Ascending aorta (tissue), 2 donors: ENCODE results near the gene LAG3. TPM values are rescaled to one million over a fixed set of nuclear protein-coding genes. Genes with fewer than 3 reads are reported as not detected.

Source experiments
- DNase-seq, 2 donors: peaks; one replicate each; pipeline ENCODE4 v3.0.0-alpha.2; 2019; ENCODE audit warnings: low spot score in 2 of 2
- H3K27ac ChIP-seq, 2 donors: fragments of 200-600 bp; sonication (generic); one replicate each; pipeline ENCODE4 v1.5.1; 2016 to 2017; ENCODE audit warnings: mild to moderate bottlenecking in 1 of 2
- H3K27me3 ChIP-seq: fragments of 200-600 bp; sonication (generic); one replicate; pipeline ENCODE4 v1.5.1; 2017
- H3K36me3 ChIP-seq, 2 donors: fragments of 200-600 bp; sonication (generic); one replicate each; pipeline ENCODE4 v1.5.1; 2016
- H3K4me1 ChIP-seq, 2 donors: fragments of 200-600 bp; sonication (generic); one replicate each; pipeline ENCODE4 v1.5.1; 2016 to 2017; ENCODE audit warnings: mild to moderate bottlenecking in 1 of 2
- H3K4me3 ChIP-seq, 2 donors: fragments of 200-600 bp; sonication (generic); one replicate each; pipeline ENCODE4 v1.5.1; 2016 to 2017; ENCODE audit warnings: mild to moderate bottlenecking in 1 of 2
- H3K9me3 ChIP-seq, 2 donors: fragments of 200-600 bp; sonication (generic); one replicate each; pipeline ENCODE4 v1.5.1; 2016
- CTCF ChIP-seq, 3 experiments: fragments of 200-600 bp in 2 of 3; fragments of 450-650 bp in 1 of 3; sonication (generic) in 2 of 3; IDR thresholded peaks; one replicate each; pipeline ENCODE4 v1.5.1; 2016 to 2019; ENCODE audit warnings: antibody characterized with exemption in 3 of 3, mild to moderate bottlenecking in 1 of 3, moderate library complexity in 1 of 3
- intact Hi-C: fragments of 100-400 bp; cut with DNase I; formaldehyde crosslinking; loops from one replicate; pipeline ENCODE4 v1.15.1; 2023
- total RNA-seq: library from RNA; depleted of rRNA; stranded (reverse); fragments of >200 nt; gene quantifications from one replicate; pipeline ENCODE4 v1.1.0, GENCODE V29; 2016

The LAG3 gene
- total RNA-seq, 1 donor from 2014 or later: not detected

DNA sequence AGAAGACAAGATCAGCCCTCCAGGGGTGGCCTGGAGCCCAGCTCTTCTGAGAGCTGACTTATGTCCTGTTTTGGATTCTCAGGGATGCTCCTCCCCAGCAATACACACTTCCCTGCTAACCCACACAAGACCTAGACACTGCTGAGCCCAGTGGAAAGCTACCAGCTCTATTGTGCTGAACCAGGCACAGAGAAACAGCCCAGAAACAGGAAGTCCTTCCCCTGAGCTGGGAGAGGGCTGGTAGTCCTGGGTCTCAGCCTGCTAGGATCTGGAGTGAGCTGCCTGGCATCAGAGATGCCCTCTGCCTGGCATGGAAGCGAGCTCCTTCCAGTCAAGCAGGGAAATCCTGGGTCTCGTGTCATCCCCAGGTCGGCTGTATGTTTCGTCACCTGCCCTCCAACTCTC, 1.2 kb upstream of the LAG3 start:
- Histone ChIP-seq H3K27me3 (no peaks in the 10 kb centered on the region), H3K36me3 (peaks cover 13 to 18% of the 10 kb centered on the region in 2 donors), H3K4me3 (no peak overlapping the region), H3K4me1 (peaks cover 4 to 16% of the 10 kb centered on the region in 2 donors), H3K9me3 (no peaks in the 10 kb centered on the region), H3K27ac (no peak overlapping the region)
- TF ChIP-seq CTCF (IDR thresholded peaks at IDR 0.05): no peak
- DNase-seq: no peak
- intact Hi-C loops: no loop called here

DNA sequence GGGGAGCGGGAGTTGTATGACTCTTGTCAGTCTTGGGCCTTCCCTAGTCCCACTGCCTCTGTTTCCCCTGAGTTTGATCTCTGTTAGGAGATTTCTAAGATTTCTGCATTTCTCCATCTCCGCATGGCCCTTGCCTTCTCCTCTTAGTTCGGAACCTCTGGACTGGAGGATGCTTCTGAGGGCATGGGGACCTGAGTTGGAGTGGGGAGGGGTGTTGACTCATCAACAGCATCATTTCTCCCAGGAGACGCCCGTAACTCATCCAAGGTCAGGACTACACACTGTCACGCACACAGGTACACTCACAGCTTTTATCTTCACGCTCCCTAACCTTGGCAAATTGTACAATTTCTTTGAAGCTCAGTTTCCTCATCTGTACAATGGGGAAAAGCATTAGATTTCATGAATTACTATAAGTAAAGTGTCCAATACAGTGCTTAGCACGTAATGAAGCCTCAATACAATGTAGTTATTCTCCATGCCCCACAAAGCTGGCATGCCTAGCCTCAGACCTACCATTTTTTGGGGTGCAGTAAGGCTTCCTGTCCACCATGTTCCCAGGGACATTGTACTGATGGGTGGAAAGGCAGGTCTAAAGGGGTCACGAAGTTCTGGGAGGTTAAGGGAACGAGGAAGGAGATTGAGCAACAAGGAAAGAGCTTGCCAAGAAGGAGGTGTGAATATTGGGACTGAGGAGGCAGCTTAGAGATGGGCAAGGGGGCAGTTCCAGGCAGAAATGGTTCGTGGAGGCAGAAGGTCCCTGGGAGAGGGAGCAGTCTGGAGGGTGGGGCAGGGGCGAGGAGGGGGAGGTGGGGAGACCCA, 600 bp upstream of the LAG3 start:
- H3K4me3 ChIP-seq: no peak overlapping the region
- DNase-seq: no peak
- no peak for TF ChIP-seq CTCF (IDR thresholded peaks at IDR 0.05)
- H3K27me3 ChIP-seq: no peaks in the 10 kb centered on the region
- H3K4me1 ChIP-seq: peaks cover 4 to 16% of the 10 kb centered on the region in 2 donors
- H3K36me3 ChIP-seq: peaks cover 13 to 18% of the 10 kb centered on the region in 2 donors
- intact Hi-C loops: no loop called here
- H3K9me3 ChIP-seq: no peaks in the 10 kb centered on the region
- H3K27ac ChIP-seq: no peak overlapping the region

GRCh38 chr12:6772726-6773589, 638 bp downstream of the LAG3 start:
- Histone ChIP-seq H3K27ac (no peak overlapping the region), H3K36me3 (peaks cover 13 to 18% of the 10 kb centered on the region in 2 donors), H3K27me3 (no peaks in the 10 kb centered on the region), H3K9me3 (no peaks in the 10 kb centered on the region), H3K4me1 (peaks cover 4 to 17% of the 10 kb centered on the region in 2 donors), H3K4me3 (peak overlapping the region in 1 of 2 donors; percentile 15)
- intact Hi-C loops: no loop called here
- no peak for DNase-seq
- TF ChIP-seq CTCF (IDR thresholded peaks at IDR 0.05): no peak

DNA sequence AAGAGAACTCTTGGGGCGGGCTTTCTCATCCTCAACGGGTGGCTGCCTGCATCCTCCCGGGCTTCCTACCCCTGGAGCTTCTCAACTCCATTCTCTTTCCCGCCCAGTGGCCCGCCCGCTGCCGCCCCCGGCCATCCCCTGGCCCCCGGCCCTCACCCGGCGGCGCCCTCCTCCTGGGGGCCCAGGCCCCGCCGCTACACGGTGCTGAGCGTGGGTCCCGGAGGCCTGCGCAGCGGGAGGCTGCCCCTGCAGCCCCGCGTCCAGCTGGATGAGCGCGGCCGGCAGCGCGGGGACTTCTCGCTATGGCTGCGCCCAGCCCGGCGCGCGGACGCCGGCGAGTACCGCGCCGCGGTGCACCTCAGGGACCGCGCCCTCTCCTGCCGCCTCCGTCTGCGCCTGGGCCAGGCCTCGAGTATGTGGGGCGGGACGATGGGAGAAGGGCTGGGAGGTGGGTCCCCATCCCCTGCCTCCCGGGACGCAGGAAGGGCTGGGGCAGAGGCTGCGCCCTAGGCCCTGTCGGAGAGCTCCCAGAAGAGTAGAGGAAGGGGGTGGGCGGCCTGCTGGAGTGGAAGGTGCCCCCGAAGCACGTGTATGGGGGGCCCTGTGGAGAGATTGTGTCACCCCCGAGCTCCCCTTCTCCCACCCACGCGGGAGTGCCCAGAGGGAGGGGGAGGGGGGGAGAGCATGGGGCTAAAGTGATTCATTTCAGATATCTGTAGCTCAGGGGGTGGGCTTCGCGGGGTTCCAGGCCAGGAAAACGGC, 1.5 kb downstream of the LAG3 start:
- DNase-seq: no peak
- intact Hi-C loops: no loop called here
- Histone ChIP-seq H3K9me3 (no peaks in the 10 kb centered on the region), H3K4me1 (peaks cover 5 to 16% of the 10 kb centered on the region in 2 donors), H3K27me3 (no peaks in the 10 kb centered on the region), H3K36me3 (peaks cover 13 to 18% of the 10 kb centered on the region in 2 donors), H3K27ac (no peak overlapping the region), H3K4me3 (peak overlapping the region in 1 of 2 donors; percentile 15)
- no peak for TF ChIP-seq CTCF (IDR thresholded peaks at IDR 0.05)

- no peak for DNase-seq
- Histone ChIP-seq H3K36me3 (peaks cover 12 to 15% of the 10 kb centered on the region in 2 donors), H3K27me3 (no peaks in the 10 kb centered on the region), H3K4me1 (peaks cover 7 to 9% of the 10 kb centered on the region in 2 donors), H3K9me3 (no peaks in the 10 kb centered on the region), H3K4me3 (no peak overlapping the region), H3K27ac (no peak overlapping the region)
- no peak for TF ChIP-seq CTCF (IDR thresholded peaks at IDR 0.05)
- intact Hi-C loops: no loop called here
These were observed 2.3 kb downstream of the LAG3 start for GRCh38 chr12:6774499-6775062.
